Fibroblast of pulmonary artery (primary cell): ENCODE measurements around the gene RPS19BP1.
"Not testable (repeated sequence)": the region's sequence is repeated elsewhere in the genome, so short reads cannot be mapped to it uniquely, and the experiment has no call there.

Source experiments
- DNase-seq: peaks from one replicate; pipeline ENCODE4 v3.0.0-alpha.2; 2010; ENCODE audit warnings: low read depth
- H3K4me3 ChIP-seq: replicated peaks from 2 replicates; pipeline ENCODE4 v1.5.1; 2011; ENCODE audit warnings: low read depth, mild to moderate bottlenecking, control low read depth, low read length, moderate library complexity
- TF ChIP-seq, protein P1 (sequence below): IDR thresholded peaks from 2 replicates; pipeline ENCODE4 v1.5.1; 2011; ENCODE audit warnings: mild to moderate bottlenecking, control low read depth, low read length, inconsistent platforms; ENCODE audit errors: missing control alignments

Gene RPS19BP1

DNA sequence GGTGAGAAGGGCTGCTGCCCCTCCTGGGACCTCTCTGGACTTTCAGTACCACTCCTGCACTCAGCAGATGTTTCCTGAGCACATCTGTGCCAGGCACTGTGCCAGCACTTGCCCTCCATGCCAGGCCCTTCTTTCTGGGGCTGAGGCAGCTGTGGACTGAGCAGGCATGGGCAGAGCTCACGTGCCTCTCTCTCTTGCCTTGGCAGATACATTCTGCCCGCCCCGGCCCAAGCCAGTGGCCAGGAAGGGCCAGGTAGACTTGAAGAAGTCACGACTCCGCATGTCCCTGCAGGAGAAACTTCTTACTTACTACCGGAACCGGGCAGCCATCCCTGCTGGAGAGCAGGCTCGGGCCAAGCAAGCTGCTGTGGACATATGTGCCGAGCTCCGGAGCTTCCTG lies 20.5 kb downstream of the RPS19BP1 start:
- no peak overlapping the region for H3K4me3 ChIP-seq
- TF ChIP-seq, protein P1, sequence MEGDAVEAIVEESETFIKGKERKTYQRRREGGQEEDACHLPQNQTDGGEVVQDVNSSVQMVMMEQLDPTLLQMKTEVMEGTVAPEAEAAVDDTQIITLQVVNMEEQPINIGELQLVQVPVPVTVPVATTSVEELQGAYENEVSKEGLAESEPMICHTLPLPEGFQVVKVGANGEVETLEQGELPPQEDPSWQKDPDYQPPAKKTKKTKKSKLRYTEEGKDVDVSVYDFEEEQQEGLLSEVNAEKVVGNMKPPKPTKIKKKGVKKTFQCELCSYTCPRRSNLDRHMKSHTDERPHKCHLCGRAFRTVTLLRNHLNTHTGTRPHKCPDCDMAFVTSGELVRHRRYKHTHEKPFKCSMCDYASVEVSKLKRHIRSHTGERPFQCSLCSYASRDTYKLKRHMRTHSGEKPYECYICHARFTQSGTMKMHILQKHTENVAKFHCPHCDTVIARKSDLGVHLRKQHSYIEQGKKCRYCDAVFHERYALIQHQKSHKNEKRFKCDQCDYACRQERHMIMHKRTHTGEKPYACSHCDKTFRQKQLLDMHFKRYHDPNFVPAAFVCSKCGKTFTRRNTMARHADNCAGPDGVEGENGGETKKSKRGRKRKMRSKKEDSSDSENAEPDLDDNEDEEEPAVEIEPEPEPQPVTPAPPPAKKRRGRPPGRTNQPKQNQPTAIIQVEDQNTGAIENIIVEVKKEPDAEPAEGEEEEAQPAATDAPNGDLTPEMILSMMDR, result no peak
- DNase-seq, result no peak

DNA sequence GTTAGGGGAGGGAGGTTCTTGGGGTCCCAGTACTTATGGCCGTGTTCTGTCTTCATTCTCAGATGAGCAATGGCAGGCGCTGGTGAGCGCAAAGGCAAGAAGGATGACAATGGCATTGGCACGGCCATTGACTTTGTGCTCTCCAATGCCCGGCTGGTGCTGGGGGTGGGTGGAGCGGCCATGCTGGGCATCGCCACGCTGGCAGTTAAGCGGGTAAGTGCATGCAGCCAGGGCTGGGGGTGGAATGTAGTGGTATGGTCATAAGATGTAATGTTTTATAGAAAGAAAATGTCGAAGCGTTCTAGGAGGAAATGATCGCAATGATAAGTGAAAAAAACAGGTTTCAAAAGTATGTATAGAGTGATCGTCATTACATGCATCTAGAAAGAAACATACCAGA lies 21.3 kb downstream of the RPS19BP1 start:
- TF ChIP-seq, protein P1, result no peak
- DNase-seq, result no peak
- H3K4me3 ChIP-seq, result no peak overlapping the region

DNA sequence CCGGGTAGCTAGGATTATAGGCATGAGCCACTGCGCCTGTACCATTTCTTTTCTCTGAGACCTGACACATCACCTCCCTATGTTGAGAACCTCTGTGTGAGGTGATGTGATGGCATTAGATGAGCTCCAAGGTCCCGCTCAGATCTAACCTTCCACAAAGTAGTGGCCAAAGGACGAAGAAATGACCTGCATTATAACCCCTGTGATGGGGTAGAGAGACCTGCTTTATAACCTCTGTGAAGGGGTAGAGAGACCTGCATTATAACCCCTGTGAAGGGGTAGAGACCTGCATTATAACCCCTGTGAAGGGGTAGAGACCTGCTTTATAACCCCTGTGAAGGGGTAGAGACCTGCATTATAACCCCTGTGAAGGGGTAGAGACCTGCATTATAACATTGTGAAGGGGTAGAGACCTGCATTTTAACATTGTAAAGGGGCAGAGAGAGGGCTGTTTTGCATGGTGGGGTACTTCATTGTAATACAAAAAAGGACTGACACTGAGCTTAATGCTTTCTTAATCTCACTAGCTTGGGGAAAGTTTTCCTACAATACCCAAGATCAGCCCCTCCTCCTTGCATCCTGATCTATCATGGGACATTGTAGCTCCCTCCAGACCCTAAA lies 21.9 kb downstream of the RPS19BP1 start:
- no peak for DNase-seq
- TF ChIP-seq, protein P1, result no peak

DNA sequence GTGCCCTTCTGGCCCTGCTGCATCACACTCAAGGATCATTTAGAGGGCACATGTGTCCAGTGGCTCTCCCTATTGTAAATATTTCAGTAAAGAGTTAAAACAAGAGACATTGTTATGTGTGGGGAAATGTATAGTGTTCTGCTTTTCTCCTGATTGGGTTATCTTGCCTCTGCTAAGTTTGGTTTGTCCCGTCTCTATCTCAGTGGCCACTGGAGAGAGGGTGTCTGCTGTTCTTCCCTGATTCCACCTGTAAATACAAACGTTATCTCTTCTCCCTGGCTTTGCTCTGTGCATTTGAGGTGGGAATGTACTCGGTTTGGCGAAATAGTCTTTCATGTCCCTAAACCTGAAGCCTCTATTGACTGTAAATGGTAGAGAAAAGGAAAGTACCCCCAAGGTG lies 24.2 kb downstream of the RPS19BP1 start:
- no peak for DNase-seq
- TF ChIP-seq, protein P1, result no peak
- H3K4me3 ChIP-seq, result no peak overlapping the region

More for the DNA sequence above, 21.9 kb downstream of the RPS19BP1 start:
- H3K4me3 ChIP-seq, result no peak overlapping the region

DNA sequence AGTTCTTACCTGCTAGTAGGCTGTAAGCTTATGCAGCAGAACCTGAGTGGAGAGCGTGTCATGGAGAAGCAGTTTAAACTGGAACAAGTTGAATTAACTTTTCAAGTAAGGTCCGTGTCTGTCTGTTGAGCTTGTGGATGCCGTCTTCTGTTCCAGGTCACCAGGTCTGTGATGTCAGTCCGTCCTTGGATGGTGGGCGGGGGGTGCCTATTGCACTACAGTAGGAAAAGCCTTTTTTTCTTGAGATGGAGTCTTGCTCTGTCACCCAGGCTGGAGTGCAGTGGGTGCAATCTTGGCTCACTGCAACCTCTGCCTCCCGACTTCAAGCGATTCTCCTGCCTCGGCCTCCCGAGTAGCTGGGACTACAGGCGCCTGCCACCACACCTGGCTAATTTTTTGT lies 25.5 kb downstream of the RPS19BP1 start:
- DNase-seq, H3K4me3 ChIP-seq: not testable (repeated sequence)

DNA sequence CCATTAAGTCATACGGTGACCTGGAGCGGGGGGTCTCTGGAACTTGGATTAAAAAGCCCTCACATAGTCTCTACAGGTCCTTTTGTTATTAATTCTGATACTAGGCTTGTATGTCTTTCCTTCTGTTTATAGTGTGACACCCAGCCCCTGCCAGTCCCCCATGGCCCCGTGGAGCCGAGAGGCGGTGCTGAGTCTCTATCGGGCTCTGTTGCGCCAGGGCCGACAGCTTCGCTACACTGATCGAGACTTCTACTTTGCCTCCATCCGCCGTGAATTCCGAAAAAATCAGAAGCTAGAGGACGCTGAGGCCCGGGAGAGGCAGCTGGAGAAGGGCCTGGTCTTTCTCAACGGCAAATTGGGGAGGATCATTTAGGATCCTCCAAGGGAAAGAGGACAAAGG lies 28.5 kb downstream of the RPS19BP1 start:
- TF ChIP-seq, protein P1, result no peak
- no peak overlapping the region for H3K4me3 ChIP-seq
- no peak for DNase-seq

DNA sequence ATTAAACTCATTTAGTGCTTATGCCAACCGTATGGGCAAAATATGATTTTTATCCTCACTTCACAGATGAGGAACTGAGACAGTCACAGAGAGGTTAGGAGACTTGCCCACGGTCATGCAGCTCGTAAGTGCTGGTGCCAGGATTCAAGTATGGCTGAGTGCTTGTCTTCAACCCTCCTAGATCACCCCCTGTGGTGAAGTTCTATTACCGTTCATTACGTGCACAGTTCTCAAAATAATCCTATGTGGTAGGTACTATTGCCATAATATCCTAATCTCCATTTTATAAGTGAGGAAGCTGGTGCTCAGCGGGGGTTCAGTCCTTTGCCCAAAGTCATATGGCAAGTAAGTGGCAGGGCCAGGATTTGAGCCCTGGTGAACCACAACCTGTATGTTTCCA lies 28.9 kb downstream of the RPS19BP1 start:
- H3K4me3 ChIP-seq, result peak overlapping the region; percentile 84
- TF ChIP-seq, protein P1, result no peak
- DNase-seq, result no peak
